ENCODE results near the gene MTR.
A peak's percentile ranks its signal among the peaks of the same experiment; 100 is the strongest.

The MTR gene

DNA sequence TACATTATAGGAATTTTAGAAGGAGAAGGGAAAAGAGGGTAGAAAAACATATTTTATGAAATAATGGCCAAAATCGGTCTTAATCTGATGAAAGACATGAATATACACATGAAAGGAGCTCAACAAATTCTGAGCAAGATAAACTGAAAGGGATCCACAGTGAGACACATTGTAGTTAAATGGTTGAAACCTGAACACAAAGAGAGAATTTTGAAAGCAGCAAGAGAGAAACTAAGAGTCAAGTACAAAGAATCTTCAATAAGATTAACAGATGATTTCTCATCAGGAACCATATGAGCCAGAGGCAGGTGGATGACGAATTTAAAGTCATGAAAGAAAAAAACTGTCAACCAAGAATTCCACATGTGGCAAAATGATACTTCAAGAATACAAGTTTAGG, 15.8 kb upstream of the MTR start:
- H3K4me1 ChIP-seq (ENCODE audit: low read depth, poor library complexity, severe bottlenecking), result no peaks in the 10 kb centered on the region
- TF ChIP-seq, protein P1, sequence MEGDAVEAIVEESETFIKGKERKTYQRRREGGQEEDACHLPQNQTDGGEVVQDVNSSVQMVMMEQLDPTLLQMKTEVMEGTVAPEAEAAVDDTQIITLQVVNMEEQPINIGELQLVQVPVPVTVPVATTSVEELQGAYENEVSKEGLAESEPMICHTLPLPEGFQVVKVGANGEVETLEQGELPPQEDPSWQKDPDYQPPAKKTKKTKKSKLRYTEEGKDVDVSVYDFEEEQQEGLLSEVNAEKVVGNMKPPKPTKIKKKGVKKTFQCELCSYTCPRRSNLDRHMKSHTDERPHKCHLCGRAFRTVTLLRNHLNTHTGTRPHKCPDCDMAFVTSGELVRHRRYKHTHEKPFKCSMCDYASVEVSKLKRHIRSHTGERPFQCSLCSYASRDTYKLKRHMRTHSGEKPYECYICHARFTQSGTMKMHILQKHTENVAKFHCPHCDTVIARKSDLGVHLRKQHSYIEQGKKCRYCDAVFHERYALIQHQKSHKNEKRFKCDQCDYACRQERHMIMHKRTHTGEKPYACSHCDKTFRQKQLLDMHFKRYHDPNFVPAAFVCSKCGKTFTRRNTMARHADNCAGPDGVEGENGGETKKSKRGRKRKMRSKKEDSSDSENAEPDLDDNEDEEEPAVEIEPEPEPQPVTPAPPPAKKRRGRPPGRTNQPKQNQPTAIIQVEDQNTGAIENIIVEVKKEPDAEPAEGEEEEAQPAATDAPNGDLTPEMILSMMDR (conservative IDR thresholded peaks at IDR 0.05; ENCODE audit: low read depth, low read length), result no peak
- no peaks in the 10 kb centered on the region for H3K36me3 ChIP-seq (ENCODE audit: insufficient read depth)
- H3K79me2 ChIP-seq (ENCODE audit: insufficient read depth, low read depth), result no peaks in the 10 kb centered on the region
- H3K4me2 ChIP-seq, result no peak overlapping the region
- no peak overlapping the region for H2AFZ ChIP-seq (ENCODE audit: low read depth)
- no peaks in the 10 kb centered on the region for H3K27me3 ChIP-seq (ENCODE audit: insufficient read depth, low read depth)
- H3K4me3 ChIP-seq (IDR thresholded peaks at IDR 0.05; ENCODE audit: insufficient read depth, low read depth, low read length), result no peak overlapping the region
- H4K20me1 ChIP-seq (ENCODE audit: insufficient read depth), result no peaks in the 10 kb centered on the region
- H3K27ac ChIP-seq, result no peak overlapping the region
- H3K9ac ChIP-seq, result no peak overlapping the region

- Histone ChIP-seq H3K9ac (no peak overlapping the region), H2AFZ (ENCODE audit: low read depth) (no peak overlapping the region), H3K4me2 (no peak overlapping the region), H3K27me3 (ENCODE audit: insufficient read depth, low read depth) (no peaks in the 10 kb centered on the region), H3K79me2 (ENCODE audit: insufficient read depth, low read depth) (no peaks in the 10 kb centered on the region), H3K36me3 (ENCODE audit: insufficient read depth) (no peaks in the 10 kb centered on the region), H3K4me3 (IDR thresholded peaks at IDR 0.05; ENCODE audit: insufficient read depth, low read depth, low read length) (no peak overlapping the region), H3K27ac (no peak overlapping the region), H3K4me1 (ENCODE audit: low read depth, poor library complexity, severe bottlenecking) (no peaks in the 10 kb centered on the region), H4K20me1 (ENCODE audit: insufficient read depth) (no peaks in the 10 kb centered on the region)
- TF ChIP-seq, protein P1 (conservative IDR thresholded peaks at IDR 0.05; ENCODE audit: low read depth, low read length), result no peak
Measured at GRCh38 chr1:236785477-236785876, 9.6 kb upstream of the MTR start.

DNA sequence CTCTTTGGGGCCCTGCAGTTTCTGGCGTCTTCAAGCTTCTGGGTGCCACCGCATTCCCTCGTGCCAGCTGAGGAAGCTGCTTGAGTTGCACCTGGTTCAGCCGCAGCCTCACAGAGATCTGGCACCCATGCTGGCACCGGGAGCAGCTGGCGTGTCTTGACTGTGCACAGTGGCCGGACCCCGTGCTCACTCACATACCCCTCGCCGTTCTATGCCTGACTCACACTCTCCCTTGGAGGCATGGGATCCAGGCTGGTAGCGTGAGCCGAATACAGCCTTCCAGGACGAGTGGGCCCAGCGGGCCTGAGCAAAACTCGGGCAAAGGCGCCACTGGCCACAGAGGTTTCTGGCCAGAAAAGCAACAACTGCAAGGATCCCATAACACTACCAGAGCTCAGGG, 8.6 kb upstream of the MTR start:
- H3K9ac ChIP-seq, result no peak overlapping the region
- no peaks in the 10 kb centered on the region for H3K36me3 ChIP-seq (ENCODE audit: insufficient read depth)
- no peak overlapping the region for H2AFZ ChIP-seq (ENCODE audit: low read depth)
- no peaks in the 10 kb centered on the region for H4K20me1 ChIP-seq (ENCODE audit: insufficient read depth)
- H3K27ac ChIP-seq, result no peak overlapping the region
- TF ChIP-seq, protein P1 (conservative IDR thresholded peaks at IDR 0.05; ENCODE audit: low read depth, low read length), result no peak
- H3K27me3 ChIP-seq (ENCODE audit: insufficient read depth, low read depth), result no peaks in the 10 kb centered on the region
- H3K4me1 ChIP-seq (ENCODE audit: low read depth, poor library complexity, severe bottlenecking), result no peaks in the 10 kb centered on the region
- H3K4me3 ChIP-seq (IDR thresholded peaks at IDR 0.05; ENCODE audit: insufficient read depth, low read depth, low read length), result no peak overlapping the region
- H3K4me2 ChIP-seq, result no peak overlapping the region
- H3K79me2 ChIP-seq (ENCODE audit: insufficient read depth, low read depth), result no peaks in the 10 kb centered on the region

- Histone ChIP-seq H3K27ac (peak overlapping the region; percentile 99; the same call in 1 of the 2 replicates), H3K9ac (peak overlapping the region; percentile 99; the same call in 1 of the 2 replicates)
Measured at GRCh38 chr1:236794585-236795034, 482 bp upstream of the MTR start.

More at GRCh38 chr1:236794585-236795034, 482 bp upstream of the MTR start:
- no peaks in the 10 kb centered on the region; the same call in 1 of the 2 replicates for H4K20me1 ChIP-seq (ENCODE audit: insufficient read depth)
- no peak overlapping the region for H3K4me3 ChIP-seq (IDR thresholded peaks at IDR 0.05; ENCODE audit: insufficient read depth, low read depth, low read length)
- H3K4me2 ChIP-seq, result peak overlapping the region; percentile 36
- H3K79me2 ChIP-seq (ENCODE audit: insufficient read depth, low read depth), result peaks cover 36% of the 10 kb centered on the region
- no peaks in the 10 kb centered on the region for H3K27me3 ChIP-seq (ENCODE audit: insufficient read depth, low read depth)
- peaks cover 15% of the 10 kb centered on the region for H3K4me1 ChIP-seq (ENCODE audit: low read depth, poor library complexity, severe bottlenecking)
- TF ChIP-seq, protein P1 (conservative IDR thresholded peaks at IDR 0.05; ENCODE audit: low read depth, low read length), result no peak
- H2AFZ ChIP-seq (ENCODE audit: low read depth), result peak overlapping the region; percentile 75
- no peaks in the 10 kb centered on the region for H3K36me3 ChIP-seq (ENCODE audit: insufficient read depth)
